SH-SY5Y (cell line): ENCODE results near the gene FRA10AC1.

Source experiments
- GATA2 ChIP-seq: IDR thresholded peaks from 2 replicates; pipeline ENCODE4 v1.6.1; 2011; ENCODE audit warnings: mild to moderate bottlenecking, low read depth, low read length
- GATA3 ChIP-seq: IDR thresholded peaks from 2 replicates; pipeline ENCODE4 v1.6.1; 2011; ENCODE audit warnings: low read depth, mild to moderate bottlenecking, low read length, moderate library complexity

DNA sequence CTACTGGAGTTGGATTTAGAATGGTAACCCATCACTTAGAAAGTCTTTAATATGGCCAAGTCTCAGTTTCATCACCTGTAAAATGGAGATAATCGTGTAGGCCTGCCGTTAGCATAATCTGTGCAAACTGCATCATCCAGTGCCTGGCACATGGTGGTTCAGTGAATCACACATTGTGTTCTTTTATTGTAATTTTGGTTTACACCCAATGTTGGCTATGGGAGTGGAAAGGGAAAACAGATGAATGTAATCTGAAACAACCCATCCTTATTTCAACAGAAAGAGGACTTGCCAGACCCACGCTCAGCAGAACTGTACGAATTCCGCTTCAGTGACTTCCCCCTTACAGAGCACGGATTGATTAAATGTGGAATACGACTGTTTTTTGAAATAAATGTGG is 62.6 kb downstream of the FRA10AC1 start:
- no peak for TF ChIP-seq GATA3
- no peak for TF ChIP-seq GATA2
